IMR-90 (cell line): ENCODE data around the gene UROD. TPM values are rescaled to one million over a fixed set of nuclear protein-coding genes. Genes with fewer than 3 reads are reported as not detected.

ENCODE experiments used
- ATAC-seq: fragments of 200-7000 bp; cut with Tn5 transposase; 2 replicates; pipeline ENCODE4 v1.9.1; 2020; ENCODE audit warnings: low read depth, mild to moderate bottlenecking, moderate library complexity
- Bru-seq: library from RNA; stranded (reverse); fragments of 400-500 nt; gene quantifications from one replicate; lab custom pipeline; 2021; lab: Mats Ljungman, UMichigan
- BruChase-seq, 2 experiments: library from RNA; stranded (reverse); fragments of 400-500 nt; gene quantifications; one replicate each; lab custom pipeline; 2021; lab: Mats Ljungman, UMichigan
- BruUV-seq: library from RNA; stranded (reverse); fragments of 400-500 nt; replicated peaks from 2 replicates; lab custom pipeline; 2021; lab: Mats Ljungman, UMichigan
- CTCF ChIA-PET: fragments of 300-600 bp; formaldehyde crosslinking; extraction: SDS; loops from one replicate; lab custom pipeline; 2021; ENCODE audit warnings: antibody characterized with exemption; lab: Yijun Ruan, JAX
- POLR2A ChIA-PET: fragments of 300-600 bp; sonication (Branson Sonifier 250); formaldehyde crosslinking; loops from one replicate; lab custom pipeline; 2022; ENCODE audit warnings: antibody characterized with exemption; ENCODE audit not compliant: unreplicated experiment; lab: Charles Lee
- DNase-seq: peaks from one replicate; pipeline ENCODE4 v3.0.0; 2013
- H2AFZ ChIP-seq: replicated peaks from 2 replicates; pipeline ENCODE3; 2013; ENCODE audit warnings: low read length, mild to moderate bottlenecking; ENCODE audit not compliant: poor library complexity
- H2AK5ac ChIP-seq: 2 replicates; pipeline ENCODE4 v1.6.1; 2013; ENCODE audit warnings: low read depth, low read length, inconsistent platforms
- H2AK9ac ChIP-seq: replicated peaks from 2 replicates; pipeline ENCODE3; 2013; ENCODE audit warnings: mild to moderate bottlenecking, low read depth, low read length, moderate library complexity; ENCODE audit not compliant: poor library complexity
- H2BK120ac ChIP-seq: 2 replicates; pipeline ENCODE4 v1.6.1; 2013; ENCODE audit warnings: low read depth, low read length, inconsistent platforms
- H2BK15ac ChIP-seq: 3 replicates; pipeline ENCODE4 v1.6.1; 2013; ENCODE audit warnings: low read depth, low read length, inconsistent platforms
- H2BK20ac ChIP-seq: 2 replicates; pipeline ENCODE4 v1.6.1; 2013; ENCODE audit warnings: low read depth, mild to moderate bottlenecking, inconsistent platforms, low read length, moderate library complexity
- H2BK5ac ChIP-seq: 2 replicates; pipeline ENCODE4 v1.6.1; 2013; ENCODE audit warnings: mild to moderate bottlenecking, low read depth, low read length, inconsistent platforms; ENCODE audit not compliant: poor library complexity, severe bottlenecking
- H3K14ac ChIP-seq: replicated peaks from 2 replicates; pipeline ENCODE4 v1.6.1; 2013; ENCODE audit warnings: low read depth, low read length, inconsistent platforms
- H3K18ac ChIP-seq: 2 replicates; pipeline ENCODE4 v1.6.1; 2013; ENCODE audit warnings: low read depth, low read length, control low read depth
- H3K23ac ChIP-seq: 2 replicates; pipeline ENCODE4 v1.6.1; 2013; ENCODE audit warnings: low read depth, low read length, inconsistent platforms
- H3K27ac ChIP-seq: 2 replicates; pipeline ENCODE4 v1.5.1; 2013; ENCODE audit warnings: mild to moderate bottlenecking, control low read depth, low read length; ENCODE audit not compliant: insufficient read depth
- H3K27me3 ChIP-seq: 2 replicates; pipeline ENCODE4 v1.6.1; 2013; ENCODE audit warnings: low read length; ENCODE audit not compliant: control insufficient read depth, insufficient read depth
- H3K36me3 ChIP-seq: 2 replicates; pipeline ENCODE4 v1.6.1; 2013; ENCODE audit warnings: low read length, mixed read lengths; ENCODE audit not compliant: control insufficient read depth, insufficient read depth
- H3K4ac ChIP-seq: 2 replicates; pipeline ENCODE4 v1.6.1; 2013; ENCODE audit warnings: low read depth, low read length, inconsistent platforms
- H3K4me1 ChIP-seq: 2 replicates; pipeline ENCODE4 v1.6.1; 2013; ENCODE audit warnings: low read length, mixed read lengths; ENCODE audit not compliant: control insufficient read depth, insufficient read depth
- H3K4me2 ChIP-seq: 2 replicates; pipeline ENCODE4 v1.6.1; 2013; ENCODE audit warnings: low read depth, mild to moderate bottlenecking, control low read depth, low read length, moderate library complexity
- H3K4me3 ChIP-seq: 2 replicates; pipeline ENCODE4 v1.5.1; 2013; ENCODE audit warnings: low read depth, mild to moderate bottlenecking, control low read depth, low read length, moderate library complexity; ENCODE audit not compliant: insufficient read depth
- H3K56ac ChIP-seq: 2 replicates; pipeline ENCODE4 v1.6.1; 2013; ENCODE audit warnings: low read length, inconsistent platforms; ENCODE audit not compliant: insufficient read depth; ENCODE audit errors: extremely low read depth
- H3K79me1 ChIP-seq, 2 experiments: 2 replicates each; pipeline ENCODE4 v1.6.1; 2013; ENCODE audit warnings: low read length in 2 of 2, inconsistent platforms in 1 of 2, low read depth in 1 of 2
- H3K9ac ChIP-seq: 2 replicates; pipeline ENCODE4 v1.6.1; 2013; ENCODE audit warnings: low read depth, low read length, control low read depth
- H3K9me1 ChIP-seq: 2 replicates; pipeline ENCODE4 v1.6.1; 2013; ENCODE audit warnings: low read length, inconsistent platforms; ENCODE audit not compliant: insufficient read depth
- H3K9me3 ChIP-seq: 2 replicates; pipeline ENCODE4 v1.6.1; 2013; ENCODE audit warnings: low read length; ENCODE audit not compliant: control insufficient read depth, insufficient read depth
- H4K20me1 ChIP-seq: 2 replicates; pipeline ENCODE4 v1.6.1; 2013; ENCODE audit warnings: low read length, inconsistent platforms; ENCODE audit not compliant: insufficient read depth
- H4K5ac ChIP-seq: 2 replicates; pipeline ENCODE4 v1.6.1; 2013; ENCODE audit warnings: mild to moderate bottlenecking, low read depth, low read length, control low read depth
- H4K8ac ChIP-seq, 2 experiments: 2 replicates each; pipeline ENCODE4 v1.6.1; 2013; ENCODE audit warnings: low read depth in 2 of 2, low read length in 2 of 2, control low read depth in 1 of 2, inconsistent platforms in 1 of 2
- H4K91ac ChIP-seq: 2 replicates; pipeline ENCODE4 v1.6.1; 2013; ENCODE audit warnings: low read depth, low read length, inconsistent platforms; ENCODE audit not compliant: insufficient read depth
- BHLHE40 ChIP-seq: fragments of 150-350 bp; IDR thresholded peaks from 2 replicates; pipeline ENCODE4 v1.6.1; 2016; ENCODE audit warnings: mild to moderate bottlenecking, low read depth, low read length
- CEBPB ChIP-seq: IDR thresholded peaks from 2 replicates; pipeline ENCODE4 v1.6.1; 2012; ENCODE audit warnings: low read depth, low read length, improper control_type of control experiment
- CHD1 ChIP-seq: IDR thresholded peaks from 2 replicates; pipeline ENCODE4 v1.6.1; 2012; ENCODE audit warnings: low read depth, low read length, improper control_type of control experiment
- MAFK ChIP-seq: IDR thresholded peaks from 2 replicates; pipeline ENCODE4 v1.6.1; 2012; ENCODE audit warnings: low read depth, low read length, improper control_type of control experiment
- MAZ ChIP-seq: IDR thresholded peaks from 2 replicates; pipeline ENCODE4 v1.6.1; 2012; ENCODE audit warnings: low read depth, mild to moderate bottlenecking, low read length, improper control_type of control experiment, moderate library complexity, borderline replicate concordance
- MXI1 ChIP-seq: IDR thresholded peaks from 2 replicates; pipeline ENCODE4 v1.6.1; 2012; ENCODE audit warnings: low read depth, mild to moderate bottlenecking, low read length, moderate library complexity, borderline replicate concordance
- POLR2A ChIP-seq: IDR thresholded peaks from 2 replicates; pipeline ENCODE4 v1.6.1; 2012; ENCODE audit warnings: mild to moderate bottlenecking, low read depth, low read length
- RAD21 ChIP-seq: IDR thresholded peaks from 2 replicates; pipeline ENCODE4 v1.6.1; 2012; ENCODE audit warnings: low read length, improper control_type of control experiment
- RFX5 ChIP-seq: IDR thresholded peaks from 2 replicates; pipeline ENCODE4 v1.8.0; 2012; ENCODE audit warnings: low read depth, mild to moderate bottlenecking, low read length, moderate library complexity
- SMC3 ChIP-seq: fragments of 150-350 bp; IDR thresholded peaks from 2 replicates; pipeline ENCODE4 v1.6.1; 2016; ENCODE audit warnings: low read depth, mild to moderate bottlenecking, antibody characterized with exemption, low read length, moderate library complexity
- WGBS, 2 experiments: methylation state at CpG; one replicate each; pipeline versions ENCODE4 v1.1.5 to v1.1.7; 2013; ENCODE audit warnings: missing lambda C conversion rate in 2 of 2; ENCODE audit not compliant: insufficient read length in 1 of 2; ENCODE audit errors: extremely low coverage in 2 of 2; 5-methylcytosine and 5-hydroxymethylcytosine counted together
- dilution Hi-C: fragments of 300-500 bp; cut with HindIII; formaldehyde crosslinking; loops from one replicate; pipeline ENCODE4 v1.14.3; 2018; ENCODE audit warnings: low sequenced_read_pairs; ENCODE audit not compliant: unreplicated experiment
- in situ Hi-C: fragments of 300-500 bp; cut with MboI; formaldehyde crosslinking; loops from 3 replicates; pipeline ENCODE4 v1.14.3; 2019; ENCODE audit warnings: low sequenced_read_pairs, inconsistent platforms, mixed read lengths
- intact Hi-C: fragments of 100-400 bp; cut with micrococcal nuclease; formaldehyde crosslinking; loops from 2 replicates; pipeline ENCODE4 v1.10.0; 2022
- long read RNA-seq: library from polyadenylated mRNA; unstranded; transcript quantifications from one replicate; pipeline ENCODE4 v2.0.0, GENCODE V29; 2021; ENCODE audit not compliant: unreplicated experiment
- polyA plus RNA-seq, 3 experiments: library from polyadenylated mRNA; depleted of rRNA; stranded (reverse); fragments of >200 nt; gene quantifications; 2 replicates each; pipeline ENCODE4 v1.2.3, GENCODE V29; 2012; ENCODE audit warnings: low replicate concordance in 1 of 3
- total RNA-seq: library from RNA; depleted of rRNA; stranded (reverse); fragments of >200 nt; gene quantifications from 2 replicates; pipeline ENCODE4 v1.2.3, GENCODE V29; 2012; rRNA removed
- TF ChIP-seq, protein P1 (sequence below): fragments of 150-350 bp; IDR thresholded peaks from 2 replicates; pipeline ENCODE4 v1.6.1; 2016; ENCODE audit warnings: low read depth, mild to moderate bottlenecking, low read length, moderate library complexity, borderline replicate concordance
- TF ChIP-seq, protein P2 (sequence below): fragments of 150-350 bp; IDR thresholded peaks from 2 replicates; pipeline ENCODE4 v1.6.1; 2017; ENCODE audit warnings: mild to moderate bottlenecking, antibody characterized with exemption, low read length, low read depth

The UROD gene
- total RNA-seq = 165 and 220 TPM in 2 replicates
- 224 and 247 TPM in 2 replicates for polyA plus RNA-seq (2012; rRNA removed)
- polyA plus RNA-seq (2012; cell fraction: cytosol; rRNA removed) = 256 and 274 TPM in 2 replicates
- polyA plus RNA-seq (2012; cell fraction: nucleus; rRNA removed; ENCODE audit: low replicate concordance) = 310 and 337 TPM in 2 replicates
- Bru-seq, nascent RNA = percentile 71 among the genes with signal in this experiment
- percentile 71 among the genes with signal in this experiment for BruChase-seq, experiment 1, labeled RNA remaining after a 6-hour chase
- BruChase-seq, experiment 2, labeled RNA remaining after a 2-hour chase = percentile 69 among the genes with signal in this experiment
- long read RNA-seq, transcript UROD-201 (10 exons, 1,300 nt) = major isoform, 59 of 86 reads
- long read RNA-seq, partial matches to known transcripts = 9 of 86 reads
- long read RNA-seq, other reads (novel, unspliced or antisense) = 15 of 86 reads

DNA sequence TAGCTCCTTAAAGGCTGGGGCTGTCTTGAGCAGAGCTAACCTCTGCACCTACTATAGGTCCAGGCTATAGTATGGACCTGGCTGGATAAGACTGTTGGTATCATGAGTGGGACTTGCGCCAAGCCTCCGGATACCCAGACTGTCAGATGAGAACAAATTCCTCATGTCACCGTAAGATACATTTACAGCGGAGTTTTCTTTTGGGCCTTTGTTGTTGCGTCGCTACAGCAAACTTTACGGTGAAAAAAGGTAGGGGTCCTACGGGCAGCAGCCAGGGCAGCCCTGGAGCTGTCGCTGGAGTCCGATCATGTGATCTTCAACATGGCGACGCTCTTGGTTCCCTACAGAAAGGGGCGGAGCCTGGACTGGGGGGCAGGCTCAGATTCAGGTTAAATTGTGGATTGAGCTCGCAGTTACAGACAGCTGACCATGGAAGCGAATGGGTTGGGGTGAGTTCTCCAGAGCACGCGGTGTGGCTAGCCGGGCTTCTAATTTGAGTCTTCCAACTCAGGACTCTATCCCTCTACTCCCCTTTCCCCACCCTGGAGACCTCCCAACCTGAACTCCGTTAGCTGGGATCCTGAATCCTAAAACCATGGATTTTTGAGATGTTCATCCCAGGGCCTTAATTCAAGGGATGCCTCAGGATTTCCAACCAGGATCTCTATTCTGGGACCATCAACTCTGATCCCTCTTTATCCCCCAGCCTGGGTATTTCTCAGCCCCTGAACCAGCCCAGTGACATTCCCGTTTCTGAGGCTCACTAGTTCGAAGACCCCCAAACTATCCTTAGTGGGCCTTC is at the start of gene UROD:
Gene UROD, plus strand, starts transcription at position 418 of the 802 bp plus-strand sequence. Its CDS starts 12 bp downstream, at position 430.
- Histone ChIP-seq H4K5ac (peak within 1 kb of the TSS; percentile 91), H3K9me1 (peaks cover 13% of the 10 kb centered on the region), H3K36me3 (peaks cover 35% of the 10 kb centered on the region), H3K56ac (peak within 1 kb of the TSS; percentile 74), H3K27me3 (no peaks in the 10 kb centered on the region), H3K18ac (peak within 1 kb of the TSS; percentile 66), H2BK15ac (peak within 1 kb of the TSS; percentile 89; the same call in 2 of the 3 replicates), H3K23ac (peak within 1 kb of the TSS; percentile 75), H2BK20ac (peak within 1 kb of the TSS; percentile 83), H3K4ac (peak within 1 kb of the TSS; percentile 83), H3K27ac (peak within 1 kb of the TSS; percentile 53), H2AK9ac (peak within 1 kb of the TSS; percentile 91), H3K79me1 (peaks cover 25 to 63% of the 10 kb centered on the region in 2 experiments), H3K14ac (peak within 1 kb of the TSS; percentile 85), H4K8ac (peak within 1 kb of the TSS; percentile 93 to 99), H2AK5ac (peak within 1 kb of the TSS; percentile 55), H2BK5ac (peak within 1 kb of the TSS; percentile 77), H4K91ac (peak within 1 kb of the TSS; percentile 59), H2AFZ (peak within 1 kb of the TSS; percentile 85), H2BK120ac (peak within 1 kb of the TSS; percentile 84), H3K9me3 (no peaks in the 10 kb centered on the region), H3K4me2 (peak within 1 kb of the TSS; percentile 89), H4K20me1 (peaks cover 9% of the 10 kb centered on the region; the same call in 1 of the 2 replicates), H3K9ac (peak within 1 kb of the TSS; percentile 74), H3K4me3 (peak within 1 kb of the TSS; percentile 82), H3K4me1 (peaks cover 12% of the 10 kb centered on the region)
- in situ Hi-C loops (loop anchor here (5.0 kb wide), 3 partner anchors 290 to 555 kb away; partner anchors contain the start of gene TESK2), dilution Hi-C loops (no loop called here), intact Hi-C loops (loop anchor here (1.0 to 5.0 kb wide), 5 partner anchors 176 to 560 kb away; partner anchors contain the start of genes MUTYH, RNU5D-1 and TOE1)
- POLR2A ChIA-PET = interaction anchor here (1.0 to 1.9 kb wide), 3 partner anchors 192 to 291 kb away, joined by 3 to 6 read pairs (median 6); partner anchors contain the start of gene RPS8
- ATAC-seq = peak; percentile 83
- no TSS peak for BruUV-seq
- CTCF ChIA-PET = interaction anchor here (1.2 to 2.2 kb wide), 3 partner anchors 212 to 291 kb away, joined by 4 to 7 read pairs (median 7); partner anchors contain the start of gene PLK3
- WGBS, 2 experiments = 0% methylated on average over 9 of the region's 21 CpGs; no CpG with 5 or more reads in 1 of the 2 experiments
- DNase-seq = peak; percentile 96
- TF ChIP-seq, protein P1, sequence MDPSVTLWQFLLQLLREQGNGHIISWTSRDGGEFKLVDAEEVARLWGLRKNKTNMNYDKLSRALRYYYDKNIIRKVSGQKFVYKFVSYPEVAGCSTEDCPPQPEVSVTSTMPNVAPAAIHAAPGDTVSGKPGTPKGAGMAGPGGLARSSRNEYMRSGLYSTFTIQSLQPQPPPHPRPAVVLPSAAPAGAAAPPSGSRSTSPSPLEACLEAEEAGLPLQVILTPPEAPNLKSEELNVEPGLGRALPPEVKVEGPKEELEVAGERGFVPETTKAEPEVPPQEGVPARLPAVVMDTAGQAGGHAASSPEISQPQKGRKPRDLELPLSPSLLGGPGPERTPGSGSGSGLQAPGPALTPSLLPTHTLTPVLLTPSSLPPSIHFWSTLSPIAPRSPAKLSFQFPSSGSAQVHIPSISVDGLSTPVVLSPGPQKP = no peak
- TF ChIP-seq, protein P2, sequence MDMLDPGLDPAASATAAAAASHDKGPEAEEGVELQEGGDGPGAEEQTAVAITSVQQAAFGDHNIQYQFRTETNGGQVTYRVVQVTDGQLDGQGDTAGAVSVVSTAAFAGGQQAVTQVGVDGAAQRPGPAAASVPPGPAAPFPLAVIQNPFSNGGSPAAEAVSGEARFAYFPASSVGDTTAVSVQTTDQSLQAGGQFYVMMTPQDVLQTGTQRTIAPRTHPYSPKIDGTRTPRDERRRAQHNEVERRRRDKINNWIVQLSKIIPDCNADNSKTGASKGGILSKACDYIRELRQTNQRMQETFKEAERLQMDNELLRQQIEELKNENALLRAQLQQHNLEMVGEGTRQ = peak; percentile 94
- TF ChIP-seq MXI1 (peak; percentile 69; the same call in 1 of the 2 replicates), POLR2A (peak; percentile 85), CEBPB (no peak), RFX5 (no peak), SMC3 (peak; percentile 6; the same call in 1 of the 2 replicates), CHD1 (no peak), RAD21 (peak; percentile 20), MAFK (peak; percentile 41; the same call in 1 of the 2 replicates), MAZ (peak; percentile 67; the same call in 1 of the 2 replicates), BHLHE40 (no peak)
